Measurements from ENCODE around the gene KCNK15.

Gene KCNK15

DNA sequence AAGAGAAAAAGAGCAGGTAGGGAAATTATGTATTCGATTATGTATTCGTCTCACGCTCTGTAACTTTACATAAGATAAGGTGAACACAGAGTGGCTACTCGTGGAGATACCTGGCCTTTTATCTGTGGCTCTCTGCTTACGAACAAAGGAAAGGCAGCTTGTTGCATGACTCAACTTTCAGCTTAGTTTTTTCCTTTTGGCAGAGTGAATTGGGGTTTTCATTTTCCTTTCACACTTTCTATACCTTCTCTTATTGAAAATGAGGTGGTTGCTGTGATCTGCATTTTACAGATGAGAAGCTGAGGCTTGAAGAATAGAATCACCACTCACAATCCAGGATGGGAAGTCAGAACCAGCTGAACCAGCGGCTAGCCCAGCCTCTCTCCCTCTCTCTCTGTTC is 13.3 kb upstream of the KCNK15 start:
- H3K9me3 Mint-ChIP-seq, result peaks cover 8% of the 10 kb centered on the region
- H3K36me3 Mint-ChIP-seq (ENCODE audit: insufficient read depth), result no peaks in the 10 kb centered on the region
- H3K27me3 Mint-ChIP-seq, result no peaks in the 10 kb centered on the region
- H3K27ac Mint-ChIP-seq (ENCODE audit: low read depth), result no peak overlapping the region
- no peak for ATAC-seq (replicated peaks; ENCODE audit: extremely low read depth, poor library complexity, severe bottlenecking)
- no peak overlapping the region for H3K4me3 Mint-ChIP-seq
- H3K4me1 Mint-ChIP-seq, result peaks cover 15% of the 10 kb centered on the region
- no peak for DNase-seq (ENCODE audit: low spot score in 2 of 2)

DNA sequence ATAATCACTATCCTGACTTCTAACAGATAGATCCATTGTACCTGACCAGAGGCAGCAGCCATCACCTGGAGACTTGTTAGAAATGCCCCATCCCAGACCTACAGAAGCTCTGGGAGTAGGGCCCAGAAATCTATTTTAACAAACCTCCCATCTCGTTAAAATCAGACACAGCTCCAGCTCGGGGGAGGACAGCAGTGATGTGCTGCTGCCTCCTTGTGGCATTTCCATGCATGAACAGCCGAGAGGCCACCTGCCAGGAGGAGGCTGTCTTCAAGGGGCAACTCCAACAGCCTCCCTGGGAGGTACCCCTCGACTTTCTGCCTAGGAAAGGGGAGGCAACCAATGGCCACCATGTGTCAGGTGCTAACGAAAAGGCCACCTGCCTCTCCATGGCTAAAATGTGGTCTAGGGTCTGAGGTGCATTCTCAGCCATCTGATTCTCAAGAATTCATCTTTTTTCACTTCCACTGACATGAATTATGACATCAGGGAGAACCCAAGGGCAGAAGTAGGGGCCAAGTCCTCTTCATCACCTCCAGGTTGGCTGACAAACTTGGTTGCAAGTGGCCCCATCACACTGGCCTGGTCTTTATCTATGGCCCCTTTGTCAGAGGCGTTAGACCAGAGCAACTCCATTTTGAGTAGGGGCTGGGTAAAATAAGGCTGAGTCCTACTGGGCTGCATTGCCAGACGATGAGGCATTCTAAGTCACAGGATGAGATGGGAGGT is 12.2 kb upstream of the KCNK15 start:
- Mint-ChIP-seq H3K4me1 (peaks cover 16% of the 10 kb centered on the region), H3K27ac (ENCODE audit: low read depth) (no peak overlapping the region), H3K9me3 (peaks cover 8% of the 10 kb centered on the region), H3K4me3 (no peak overlapping the region), H3K36me3 (ENCODE audit: insufficient read depth) (no peaks in the 10 kb centered on the region), H3K27me3 (no peaks in the 10 kb centered on the region)
- ATAC-seq (replicated peaks; ENCODE audit: extremely low read depth, poor library complexity, severe bottlenecking), result no peak
- DNase-seq (ENCODE audit: low spot score in 2 of 2), result peak; percentile 45 to 46

DNA sequence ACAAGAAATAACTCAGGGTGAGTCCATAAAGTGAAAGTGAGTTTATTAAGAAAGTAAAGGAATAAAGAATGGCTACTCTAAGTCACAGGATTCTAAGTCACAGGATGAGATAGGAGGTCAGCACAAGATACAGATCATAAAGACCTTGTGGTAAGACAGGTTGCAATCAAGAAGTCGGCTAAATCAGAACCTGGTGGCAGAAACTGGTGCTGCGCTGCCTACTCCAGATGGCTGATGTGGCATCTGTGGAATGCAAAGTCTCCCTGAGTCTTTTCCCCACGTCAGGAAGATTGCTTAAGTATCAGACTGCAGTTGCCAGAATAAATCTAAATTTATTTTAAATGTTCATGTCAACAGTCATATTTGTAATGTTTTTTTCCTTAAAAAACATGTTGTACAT is 10.7 kb upstream of the KCNK15 start:
- H3K4me1 Mint-ChIP-seq, result peaks cover 22% of the 10 kb centered on the region
- H3K27me3 Mint-ChIP-seq, result no peaks in the 10 kb centered on the region
- ATAC-seq (replicated peaks; ENCODE audit: extremely low read depth, poor library complexity, severe bottlenecking) (no peak), DNase-seq (ENCODE audit: low spot score in 2 of 2) (no peak)
- H3K4me3 Mint-ChIP-seq, result no peak overlapping the region
- peaks cover 8% of the 10 kb centered on the region for H3K9me3 Mint-ChIP-seq
- no peak overlapping the region for H3K27ac Mint-ChIP-seq (ENCODE audit: low read depth)
- no peaks in the 10 kb centered on the region for H3K36me3 Mint-ChIP-seq (ENCODE audit: insufficient read depth)

DNA sequence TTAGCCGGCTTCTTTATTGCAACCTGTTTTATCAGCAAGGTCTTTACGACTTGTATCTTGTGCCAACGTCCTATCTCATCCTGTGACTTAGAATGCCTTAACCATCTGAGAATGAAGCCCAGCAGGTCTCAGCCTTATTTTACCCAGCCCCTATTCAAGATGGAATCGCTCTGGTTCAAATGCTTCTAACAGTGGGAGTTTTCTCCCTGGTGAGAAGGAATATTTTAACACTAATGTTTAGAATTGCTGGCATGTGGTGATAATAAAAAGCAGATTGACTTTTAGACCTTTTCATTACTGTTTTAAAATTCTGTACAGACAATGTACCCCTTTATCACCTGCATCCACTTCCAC is 9.9 kb upstream of the KCNK15 start:
- H3K27me3 Mint-ChIP-seq, result no peaks in the 10 kb centered on the region
- H3K27ac Mint-ChIP-seq (ENCODE audit: low read depth), result peak overlapping the region; percentile 71

DNA sequence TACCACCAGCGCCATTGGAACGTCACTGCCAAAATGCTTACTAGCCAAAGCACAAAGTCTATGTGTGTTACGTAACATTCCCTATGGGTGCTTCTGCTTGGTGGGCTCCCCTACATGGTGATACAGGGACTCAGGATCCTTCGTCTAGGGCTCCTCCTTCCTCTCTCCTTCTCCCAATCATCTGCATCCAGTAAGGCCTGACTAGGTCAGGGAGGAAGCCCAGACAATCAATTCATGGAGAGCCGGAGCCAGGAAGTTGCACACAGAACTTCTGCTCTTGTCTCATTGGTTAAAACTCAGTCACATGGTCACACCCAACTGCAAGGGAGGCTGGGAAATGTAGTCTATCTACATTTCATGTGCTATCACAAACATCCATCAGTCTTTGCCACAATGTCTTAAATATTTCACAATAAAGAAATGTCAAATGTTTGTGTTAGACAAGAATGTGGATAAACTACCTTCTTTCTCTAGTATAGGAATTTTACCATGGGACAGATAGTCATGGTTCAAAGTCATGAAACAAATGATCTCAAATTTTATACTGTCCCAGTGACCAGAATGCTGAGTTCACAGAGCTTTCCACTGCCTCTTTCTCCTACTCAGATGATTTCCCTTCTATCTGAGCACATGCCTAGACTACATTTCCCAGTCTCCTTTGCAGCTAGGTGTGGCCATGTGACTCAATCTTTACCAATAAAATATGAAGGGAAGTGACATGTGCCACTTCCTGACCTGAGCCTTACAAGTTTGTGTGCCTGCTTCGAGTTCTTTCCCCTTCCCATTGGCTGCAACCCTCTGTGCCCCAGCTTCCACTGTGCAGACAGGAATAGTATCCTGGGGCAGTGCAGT is 9.3 kb upstream of the KCNK15 start:
- Mint-ChIP-seq H3K27me3 (peaks cover under 1% of the 10 kb centered on the region), H3K27ac (ENCODE audit: low read depth) (peak overlapping the region; percentile 71), H3K36me3 (ENCODE audit: insufficient read depth) (no peaks in the 10 kb centered on the region), H3K4me3 (peak overlapping the region; percentile 64), H3K9me3 (peaks cover 8% of the 10 kb centered on the region), H3K4me1 (peaks cover 22% of the 10 kb centered on the region)
- no peak for DNase-seq (ENCODE audit: low spot score in 2 of 2)
- peak; percentile 75 for ATAC-seq (replicated peaks; ENCODE audit: extremely low read depth, poor library complexity, severe bottlenecking)

More for the DNA sequence above, 9.9 kb upstream of the KCNK15 start:
- peak overlapping the region; percentile 64 for H3K4me3 Mint-ChIP-seq
- H3K4me1 Mint-ChIP-seq, result peaks cover 22% of the 10 kb centered on the region
- ATAC-seq (replicated peaks; ENCODE audit: extremely low read depth, poor library complexity, severe bottlenecking), result no peak
- H3K36me3 Mint-ChIP-seq (ENCODE audit: insufficient read depth), result no peaks in the 10 kb centered on the region
- no peak for DNase-seq (ENCODE audit: low spot score in 2 of 2)
- H3K9me3 Mint-ChIP-seq, result peaks cover 8% of the 10 kb centered on the region

DNA sequence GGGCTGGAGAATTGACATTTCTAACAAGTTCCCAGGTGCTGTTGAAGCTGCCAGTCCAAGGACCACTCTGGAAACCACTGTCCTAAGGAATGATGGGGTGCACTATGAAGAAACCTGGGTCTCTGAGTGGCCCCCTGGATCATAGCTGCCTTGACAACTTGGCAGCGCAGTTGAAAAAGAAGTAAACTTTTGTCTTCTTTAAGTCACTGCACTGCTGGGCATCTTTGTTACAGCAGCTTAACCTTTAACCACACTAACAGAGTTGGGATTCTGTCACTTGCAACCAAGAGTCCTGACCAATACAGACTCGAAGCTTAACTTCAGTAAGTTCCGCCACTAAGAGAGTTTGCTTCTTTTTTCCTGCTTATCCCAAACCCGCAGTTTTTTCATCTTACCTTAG is 8.5 kb upstream of the KCNK15 start:
- Mint-ChIP-seq H3K9me3 (peaks cover 8% of the 10 kb centered on the region), H3K4me1 (peaks cover 22% of the 10 kb centered on the region), H3K4me3 (no peak overlapping the region), H3K36me3 (ENCODE audit: insufficient read depth) (no peaks in the 10 kb centered on the region), H3K27me3 (peaks cover 8% of the 10 kb centered on the region), H3K27ac (ENCODE audit: low read depth) (no peak overlapping the region)
- ATAC-seq (replicated peaks; ENCODE audit: extremely low read depth, poor library complexity, severe bottlenecking), result no peak
- no peak for DNase-seq (ENCODE audit: low spot score in 2 of 2)

DNA sequence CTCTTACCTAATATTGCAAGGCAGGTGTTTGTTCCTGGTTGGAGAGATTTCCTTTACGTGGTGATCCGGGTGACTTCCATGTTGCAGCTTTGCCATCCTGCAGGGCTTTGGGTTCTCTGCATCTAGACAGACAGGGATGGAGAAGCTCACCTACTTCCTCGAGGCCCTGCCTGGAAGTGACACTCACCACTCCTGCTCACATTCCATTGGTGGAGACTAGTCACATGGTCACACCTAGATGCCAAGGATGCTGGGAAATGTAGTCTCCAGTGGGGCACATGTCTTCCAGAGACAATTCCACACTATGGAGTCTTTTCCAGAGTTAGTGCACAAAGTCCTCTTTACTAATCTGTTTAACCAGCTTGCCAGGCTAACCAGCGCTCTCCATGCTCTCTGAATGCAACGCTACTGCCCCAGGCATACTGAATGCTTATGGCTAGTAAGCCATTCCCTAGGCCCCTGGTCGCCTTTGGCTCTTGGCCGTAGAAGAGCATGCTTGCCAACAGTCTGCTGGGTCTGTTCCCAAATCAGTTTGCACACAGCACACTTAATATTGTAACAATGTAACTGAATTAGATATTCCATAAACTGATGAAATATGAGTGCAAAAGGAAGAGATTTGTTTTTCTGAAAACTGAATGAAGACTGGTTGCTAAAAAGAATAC is 6.7 kb upstream of the KCNK15 start:
- peak in 1 of 2 donors; percentile 19 for DNase-seq (ENCODE audit: low spot score in 2 of 2)
- H3K36me3 Mint-ChIP-seq (ENCODE audit: insufficient read depth), result no peaks in the 10 kb centered on the region
- no peak overlapping the region for H3K4me3 Mint-ChIP-seq

DNA sequence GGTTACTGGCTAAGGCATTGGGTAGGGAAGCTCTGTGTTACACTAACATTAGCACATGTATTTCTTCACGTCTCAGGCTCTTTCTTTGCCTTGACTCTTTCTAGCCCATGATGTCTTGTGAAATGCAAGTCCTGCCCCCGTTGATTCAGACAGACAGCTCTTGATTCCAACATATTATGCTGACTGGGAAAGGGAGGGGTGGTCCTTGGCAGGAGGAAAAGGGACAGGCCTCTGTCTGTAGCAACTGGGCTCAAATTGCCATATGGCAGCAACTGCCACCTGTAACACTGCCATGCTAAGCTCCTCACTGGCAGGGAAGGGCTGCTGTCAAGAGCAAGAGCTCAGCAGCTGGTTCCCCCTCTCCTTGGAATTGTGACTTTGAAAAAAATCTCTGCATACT is 5.7 kb upstream of the KCNK15 start:
- Mint-ChIP-seq H3K4me3 (no peak overlapping the region), H3K4me1 (peaks cover 18% of the 10 kb centered on the region), H3K27ac (ENCODE audit: low read depth) (no peak overlapping the region), H3K36me3 (ENCODE audit: insufficient read depth) (peaks cover 1% of the 10 kb centered on the region), H3K9me3 (peaks cover 8% of the 10 kb centered on the region), H3K27me3 (peaks cover 31% of the 10 kb centered on the region)
- DNase-seq (ENCODE audit: low spot score in 2 of 2) (no peak), ATAC-seq (replicated peaks; ENCODE audit: extremely low read depth, poor library complexity, severe bottlenecking) (no peak)

More for the DNA sequence above, 6.7 kb upstream of the KCNK15 start:
- Mint-ChIP-seq H3K4me1 (peaks cover 18% of the 10 kb centered on the region), H3K27ac (ENCODE audit: low read depth) (no peak overlapping the region), H3K9me3 (peaks cover 8% of the 10 kb centered on the region), H3K27me3 (peaks cover 21% of the 10 kb centered on the region)
- ATAC-seq (replicated peaks; ENCODE audit: extremely low read depth, poor library complexity, severe bottlenecking), result peak; percentile 57

DNA sequence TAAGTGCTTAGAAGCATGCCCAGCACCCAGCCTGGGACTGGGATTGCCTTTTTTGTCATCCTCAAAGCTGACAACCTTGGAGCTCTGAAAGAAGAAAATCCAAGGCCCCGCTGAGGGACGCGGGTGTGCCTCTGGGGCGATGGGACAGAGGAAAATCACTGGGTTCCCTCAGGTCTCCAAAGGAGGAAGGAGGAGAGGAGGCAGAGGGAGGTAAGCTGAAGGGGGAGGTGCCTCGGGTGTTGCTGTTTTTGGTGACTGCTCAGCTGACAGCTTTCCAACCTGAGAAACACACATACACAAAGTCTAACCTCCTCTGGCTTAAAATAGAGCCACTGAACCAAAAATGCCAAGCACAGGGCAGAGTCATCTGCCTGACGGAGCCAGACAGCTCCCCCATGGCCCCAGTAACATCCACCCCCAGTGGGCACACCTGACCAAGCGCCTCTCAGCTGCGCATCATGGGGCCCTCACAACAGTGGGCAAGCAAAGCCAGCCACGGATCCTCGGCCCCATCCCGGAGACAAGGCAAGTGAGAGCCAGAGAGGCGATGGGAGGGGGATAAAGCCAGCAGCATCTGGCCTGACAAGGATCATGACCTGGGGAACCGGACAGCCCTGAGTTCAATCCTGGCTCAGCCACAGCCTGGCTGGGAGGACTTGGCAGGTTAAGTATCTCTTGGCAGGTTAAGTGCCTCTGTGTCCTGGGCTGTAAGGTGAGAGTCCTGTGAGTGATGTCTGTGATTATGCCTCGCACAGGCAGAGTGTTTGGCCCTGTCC is 3.2 kb upstream of the KCNK15 start:
- Mint-ChIP-seq H3K27me3 (peaks cover 52% of the 10 kb centered on the region), H3K9me3 (no peaks in the 10 kb centered on the region), H3K27ac (ENCODE audit: low read depth) (no peak overlapping the region), H3K4me1 (peaks cover 19% of the 10 kb centered on the region), H3K36me3 (ENCODE audit: insufficient read depth) (peaks cover 2% of the 10 kb centered on the region), H3K4me3 (no peak overlapping the region)
- DNase-seq (ENCODE audit: low spot score in 2 of 2), result no peak
- ATAC-seq (replicated peaks; ENCODE audit: extremely low read depth, poor library complexity, severe bottlenecking), result no peak

DNA sequence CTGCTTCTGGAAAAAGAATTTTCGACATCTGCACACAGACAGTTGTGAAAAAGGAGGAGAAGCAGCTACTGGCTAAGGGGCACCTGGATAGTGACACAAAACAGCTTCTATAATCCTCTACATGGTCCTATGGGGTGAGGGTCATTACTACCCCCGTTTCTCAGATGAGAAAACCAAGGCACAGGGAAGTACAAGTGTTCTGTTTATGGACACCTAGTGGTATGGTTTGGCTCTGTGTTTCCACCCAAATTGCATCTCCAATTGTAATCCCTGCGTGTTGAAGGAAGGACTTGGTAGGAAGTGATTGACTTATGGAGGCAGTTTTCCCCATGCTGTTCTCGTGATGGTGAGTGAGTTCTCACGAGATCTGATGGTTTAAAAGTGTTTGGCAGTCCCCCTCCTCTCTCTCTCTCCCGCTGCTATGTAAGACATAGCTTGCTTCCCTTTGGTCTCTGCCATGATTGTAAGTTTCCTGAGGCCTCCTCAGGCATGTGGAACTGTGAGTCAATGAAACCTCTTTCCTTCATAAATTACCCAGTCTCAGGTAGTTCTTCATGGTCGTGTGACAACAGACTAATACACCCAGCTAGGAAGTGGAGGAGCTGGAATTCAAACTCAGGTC is 2.5 kb upstream of the KCNK15 start:
- DNase-seq (ENCODE audit: low spot score in 2 of 2) (no peak), ATAC-seq (replicated peaks; ENCODE audit: extremely low read depth, poor library complexity, severe bottlenecking) (no peak)
- Mint-ChIP-seq H3K4me1 (peaks cover 21% of the 10 kb centered on the region), H3K9me3 (no peaks in the 10 kb centered on the region), H3K27ac (ENCODE audit: low read depth) (no peak overlapping the region), H3K4me3 (no peak overlapping the region), H3K27me3 (peaks cover 59% of the 10 kb centered on the region), H3K36me3 (ENCODE audit: insufficient read depth) (peaks cover 4% of the 10 kb centered on the region)

DNA sequence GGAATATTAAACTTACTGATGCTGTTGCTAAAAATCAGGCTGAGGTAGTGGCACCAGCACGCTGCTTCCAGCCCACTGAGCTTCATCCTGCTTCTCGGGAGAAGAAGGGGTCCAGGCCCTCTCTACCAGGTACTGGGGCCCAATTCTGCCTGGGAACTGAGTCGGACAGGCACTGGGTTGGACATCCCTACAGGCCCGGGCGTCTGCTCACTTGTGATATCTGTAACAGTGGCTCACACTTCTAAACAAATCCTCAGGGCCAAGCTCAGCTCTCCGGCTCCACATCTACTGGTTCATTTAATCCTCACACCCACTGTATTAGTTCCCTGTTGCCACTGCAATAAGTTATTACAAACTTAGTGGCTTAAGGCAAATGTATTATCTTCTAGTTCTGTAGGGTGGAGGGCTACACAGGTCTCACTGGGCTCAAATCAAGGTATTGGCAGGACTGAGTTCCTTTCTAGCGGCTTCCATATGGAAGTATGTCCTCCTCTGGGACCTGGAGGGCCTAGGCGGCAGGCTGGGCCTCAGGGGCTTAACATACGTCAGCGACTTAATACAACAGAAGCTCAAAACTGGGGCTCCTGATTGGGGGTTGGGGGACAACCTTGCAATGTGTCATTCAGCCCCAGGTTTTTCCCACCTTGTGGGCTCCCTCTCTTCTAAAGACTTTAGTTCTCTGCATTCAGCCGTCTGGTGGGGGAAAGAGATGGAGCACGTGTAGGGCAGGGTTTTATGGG is 1.6 kb upstream of the KCNK15 start:
- Mint-ChIP-seq H3K4me3 (no peak overlapping the region), H3K27ac (ENCODE audit: low read depth) (no peak overlapping the region), H3K36me3 (ENCODE audit: insufficient read depth) (peaks cover 4% of the 10 kb centered on the region), H3K27me3 (peaks cover 68% of the 10 kb centered on the region), H3K4me1 (peaks cover 14% of the 10 kb centered on the region), H3K9me3 (no peaks in the 10 kb centered on the region)
- no peak for DNase-seq (ENCODE audit: low spot score in 2 of 2)
- ATAC-seq (replicated peaks; ENCODE audit: extremely low read depth, poor library complexity, severe bottlenecking), result no peak
